HG03354 (cell line): ENCODE data around the gene TUBA8.
"Not testable (repeated sequence)": the region's sequence is repeated elsewhere in the genome, so short reads cannot be mapped to it uniquely, and the experiment has no call there.

Source experiments
- ATAC-seq: cut with Tn5 transposase; IDR thresholded peaks from one replicate; pipeline ENCODE4 v1.9.1; 2021; ENCODE audit warnings: mild to moderate bottlenecking; ENCODE audit not compliant: unreplicated experiment, poor library complexity, severe bottlenecking

The TUBA8 gene

DNA sequence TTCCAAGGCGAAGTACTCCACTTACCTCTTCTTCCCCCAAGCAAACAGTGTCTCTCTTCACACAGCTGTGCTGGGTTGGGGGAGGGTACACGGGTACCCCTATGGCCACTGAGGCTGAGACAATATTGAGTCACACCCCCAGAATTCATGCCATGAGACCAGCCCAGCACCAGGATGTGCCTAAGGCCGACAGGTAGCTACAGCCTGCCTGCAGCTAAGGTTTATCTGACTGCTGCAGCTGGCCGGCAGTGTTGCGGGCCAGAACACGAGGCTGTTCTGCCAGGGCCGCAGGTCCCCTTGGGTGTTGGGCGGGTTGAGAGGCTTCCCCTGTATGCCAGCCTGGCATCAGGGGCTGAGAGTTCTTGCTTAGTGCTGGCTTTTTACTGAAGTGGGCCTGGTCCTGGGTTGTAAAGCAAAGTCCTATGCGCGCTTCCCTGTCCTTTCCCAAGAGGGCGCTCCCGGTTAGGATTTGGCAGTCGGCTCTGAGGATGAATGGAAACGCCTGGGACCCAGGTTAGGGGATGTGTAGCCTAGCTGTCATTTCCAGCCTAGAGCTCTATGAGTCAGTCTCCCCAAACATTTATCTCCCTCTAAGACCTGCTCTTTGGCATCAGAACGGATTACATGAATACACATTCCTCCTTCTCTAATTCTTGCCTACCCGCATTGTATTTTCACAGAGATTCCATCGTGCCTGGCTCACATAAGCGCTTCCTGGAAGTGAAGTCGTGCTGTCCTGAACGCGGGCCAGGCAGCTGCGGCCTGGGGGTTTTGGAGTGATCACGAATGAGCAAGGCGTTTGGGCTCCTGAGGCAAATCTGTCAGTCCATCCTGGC lies 46.5 kb downstream of the TUBA8 start:
- no peak for ATAC-seq

DNA sequence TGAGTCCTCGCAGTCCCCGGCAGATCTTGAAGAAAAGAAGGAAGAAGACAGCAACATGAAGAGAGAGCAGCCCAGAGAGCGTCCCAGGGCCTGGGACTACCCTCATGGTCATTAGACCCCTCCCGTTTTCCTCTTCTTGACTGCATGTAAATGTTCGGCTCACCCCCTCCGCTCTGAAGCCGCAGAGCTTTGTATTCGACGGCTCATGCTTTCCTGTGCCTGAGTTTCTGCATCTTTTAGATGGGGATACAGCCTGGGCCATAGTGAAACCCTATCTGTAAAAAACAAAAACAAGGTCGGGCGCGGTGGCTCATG lies 47.1 kb downstream of the TUBA8 start:
- ATAC-seq, result no peak

GRCh38 chr22:18160641-18161040 lies 50.0 kb downstream of the TUBA8 start:
- not testable (repeated sequence) for ATAC-seq

GRCh38 chr22:18163843-18164242 lies 53.2 kb downstream of the TUBA8 start:
- ATAC-seq, result peak; percentile 86

DNA sequence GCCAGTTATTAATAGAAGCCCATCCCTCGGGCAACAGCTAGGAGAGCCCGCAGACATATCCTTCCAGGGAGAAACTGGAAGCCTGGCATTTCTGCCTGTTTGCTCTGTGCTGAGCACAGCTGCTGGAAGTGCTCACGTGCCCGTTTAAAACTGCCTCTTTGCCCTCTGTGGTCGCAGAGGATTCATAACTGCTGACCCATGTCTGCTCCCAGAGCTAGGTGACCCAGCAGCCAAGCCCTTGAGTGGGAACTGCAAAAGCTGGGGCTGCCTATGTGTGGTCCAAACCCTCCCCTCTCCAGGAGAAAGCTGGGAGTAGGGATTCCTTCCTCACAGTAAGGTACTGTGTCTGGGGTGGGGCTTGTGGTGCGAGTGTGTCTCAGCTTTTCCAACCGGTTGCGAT lies 54.0 kb downstream of the TUBA8 start:
- peak; percentile 22 for ATAC-seq

GRCh38 chr22:18165356-18165755 lies 54.7 kb downstream of the TUBA8 start:
- not testable (repeated sequence) for ATAC-seq

DNA sequence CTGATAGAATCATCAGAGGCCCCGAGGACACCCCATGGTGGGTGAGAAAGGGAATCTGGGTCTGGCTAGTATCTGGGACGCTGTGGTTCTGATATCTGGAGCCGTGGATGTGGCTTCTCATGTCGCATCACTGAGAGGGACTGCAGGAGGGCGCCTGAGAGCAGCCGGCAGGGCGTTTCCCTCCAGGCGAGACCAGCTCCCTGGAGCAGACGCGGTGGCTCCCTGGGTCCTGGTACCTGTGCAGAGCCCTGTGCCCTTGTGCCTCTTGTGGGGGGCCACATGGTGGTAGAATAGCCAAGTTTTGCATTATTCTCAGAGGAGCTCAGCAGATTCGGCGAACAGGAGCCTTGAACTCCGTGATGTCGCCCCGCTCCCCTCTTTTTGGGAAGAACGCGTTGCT lies 59.7 kb downstream of the TUBA8 start:
- ATAC-seq, result not testable (repeated sequence)

DNA sequence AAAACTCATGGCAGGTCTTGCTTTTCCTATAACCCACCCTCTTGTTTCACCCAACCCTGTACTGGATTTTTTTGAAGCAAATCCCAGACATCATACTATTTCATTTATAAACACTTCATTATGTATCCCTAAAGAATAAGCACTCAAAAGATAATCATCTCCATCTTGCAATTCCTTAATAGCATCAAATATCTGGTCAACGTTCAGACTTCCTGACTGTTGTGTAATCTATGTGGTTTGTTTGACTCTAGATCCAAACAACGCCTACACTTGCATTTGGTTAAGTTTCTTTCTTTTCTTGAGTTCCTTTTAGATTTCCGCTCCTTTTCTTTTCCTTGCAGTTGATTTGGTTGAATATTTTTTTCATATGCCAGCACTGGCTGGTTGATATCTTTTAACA lies 61.6 kb downstream of the TUBA8 start:
- not testable (repeated sequence) for ATAC-seq

DNA sequence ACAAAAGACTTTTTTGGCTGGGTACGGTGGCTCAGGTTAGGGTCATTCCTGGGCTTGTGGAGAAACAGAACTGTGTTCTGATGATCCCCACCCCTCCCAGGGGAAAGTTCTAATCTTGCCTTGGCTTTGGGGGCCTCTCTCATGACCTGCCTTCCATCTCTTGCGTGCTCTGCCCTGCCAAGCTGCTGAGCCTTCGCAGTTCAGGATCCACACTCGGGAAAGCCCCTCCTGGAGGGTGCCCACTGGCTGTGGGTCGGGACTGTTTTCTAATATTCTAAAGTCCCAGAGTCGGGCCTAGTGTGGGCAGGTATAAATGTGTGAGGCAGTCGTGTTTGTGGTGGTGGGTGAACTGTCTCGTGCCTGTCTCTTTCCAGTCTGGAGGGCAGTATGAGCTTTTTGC lies 62.2 kb downstream of the TUBA8 start:
- ATAC-seq, result not testable (repeated sequence)

DNA sequence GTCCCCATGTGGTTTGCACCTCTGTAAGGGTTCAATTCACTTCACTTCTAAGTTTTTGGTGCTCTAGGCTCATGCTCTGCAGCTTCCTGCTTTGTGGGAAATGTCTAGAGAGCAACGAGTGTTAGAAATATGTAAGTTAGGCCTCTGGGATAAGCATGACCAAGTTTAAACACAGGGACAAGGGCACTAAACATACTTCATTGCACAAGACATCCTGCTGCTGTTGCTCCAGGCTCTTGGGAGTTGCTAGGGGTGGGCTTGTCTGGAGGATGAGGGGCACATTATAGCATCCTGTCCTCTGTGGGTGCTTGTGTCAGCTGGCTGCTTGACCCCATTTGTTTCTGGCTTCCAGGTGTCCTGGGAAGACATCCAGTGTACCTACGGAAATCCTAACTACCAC lies 62.8 kb downstream of the TUBA8 start:
- not testable (repeated sequence) for ATAC-seq
